Prostate gland (tissue), 2 donors: Measurements from ENCODE around the gene PIK3R6. TPM values are rescaled to one million over a fixed set of nuclear protein-coding genes. Genes with fewer than 3 reads are reported as not detected.

Source experiments
- DNase-seq: peaks from one replicate; pipeline ENCODE4 v3.0.0-alpha.2; 2019; ENCODE audit warnings: low spot score
- H3K27ac ChIP-seq, 2 donors: fragments of 200-600 bp; sonication (generic); 2 replicates each; pipeline ENCODE4 v1.5.1; 2017 to 2019
- H3K27me3 ChIP-seq: fragments of 200-600 bp; sonication (generic); replicated peaks from 2 replicates; pipeline ENCODE4 v1.5.1; 2019; ENCODE audit not compliant: insufficient read depth
- H3K36me3 ChIP-seq, 2 donors: fragments of 200-600 bp; sonication (generic); 1 replicate in 1 of 2; 2 replicates in 1 of 2; pipeline versions ENCODE4 v1.5.1 to v1.8.1; 2017 to 2019
- H3K4me1 ChIP-seq: fragments of 200-600 bp; sonication (generic); replicated peaks from 2 replicates; pipeline ENCODE4 v1.5.1; 2019
- H3K4me3 ChIP-seq, 2 donors: fragments of 200-600 bp; sonication (generic); 2 replicates each; pipeline ENCODE4 v1.5.1; 2017 to 2019
- H3K9me3 ChIP-seq: fragments of 200-600 bp; sonication (generic); 2 replicates; pipeline ENCODE4 v1.5.1; 2017
- CTCF ChIP-seq, 4 experiments: fragments of 200-600 bp in 2 of 4; fragments of 450-650 bp in 2 of 4; sonication (generic) in 2 of 4; IDR thresholded peaks; 1 replicate in 3 of 4; 2 replicates in 1 of 4; pipeline ENCODE4 v1.5.1; 2016 to 2019; ENCODE audit warnings: antibody characterized with exemption in 4 of 4, mild to moderate bottlenecking in 2 of 4, moderate library complexity in 2 of 4
- POLR2A ChIP-seq: fragments of 450-650 bp; IDR thresholded peaks from one replicate; pipeline ENCODE4 v1.6.1; 2016; ENCODE audit warnings: antibody characterized with exemption, mild to moderate bottlenecking
- POLR2AphosphoS5 ChIP-seq: sonication (generic); formaldehyde crosslinking; IDR thresholded peaks from one replicate; pipeline ENCODE4 v1.6.1; 2017; ENCODE audit warnings: antibody characterized with exemption
- WGBS: methylation state at CpG from one replicate; pipeline ENCODE4 v1.1.5; 2018; 5-methylcytosine and 5-hydroxymethylcytosine counted together
- intact Hi-C: fragments of 100-400 bp; cut with DNase I; formaldehyde crosslinking; loops from one replicate; pipeline ENCODE4 v1.14.2; 2022
- total RNA-seq, 2 donors: library from RNA; depleted of rRNA; stranded (reverse); fragments of >200 nt; gene quantifications; one replicate each; pipeline ENCODE4 v1.1.0, GENCODE V29; 2016

The PIK3R6 gene
- total RNA-seq, 2 donors from 2014 or later, result 0.18 to 2.6 TPM

- 87% methylated on average over 2 of the region's 2 CpGs for WGBS
- Histone ChIP-seq H3K27ac (no peak overlapping the region), H3K4me1 (no peaks in the 10 kb centered on the region), H3K4me3 (no peak overlapping the region), H3K36me3 (no peaks in the 10 kb centered on the region), H3K27me3 (no peaks in the 10 kb centered on the region), H3K9me3 (no peaks in the 10 kb centered on the region)
- no peak for DNase-seq
- TF ChIP-seq POLR2A, result no peak
- TF ChIP-seq POLR2AphosphoS5, result no peak
- no peak for TF ChIP-seq CTCF (IDR thresholded peaks at IDR 0.05)
- intact Hi-C loops, result no loop called here
Measured at GRCh38 chr17:8847891-8848290, 19.6 kb downstream of the PIK3R6 start.

DNA sequence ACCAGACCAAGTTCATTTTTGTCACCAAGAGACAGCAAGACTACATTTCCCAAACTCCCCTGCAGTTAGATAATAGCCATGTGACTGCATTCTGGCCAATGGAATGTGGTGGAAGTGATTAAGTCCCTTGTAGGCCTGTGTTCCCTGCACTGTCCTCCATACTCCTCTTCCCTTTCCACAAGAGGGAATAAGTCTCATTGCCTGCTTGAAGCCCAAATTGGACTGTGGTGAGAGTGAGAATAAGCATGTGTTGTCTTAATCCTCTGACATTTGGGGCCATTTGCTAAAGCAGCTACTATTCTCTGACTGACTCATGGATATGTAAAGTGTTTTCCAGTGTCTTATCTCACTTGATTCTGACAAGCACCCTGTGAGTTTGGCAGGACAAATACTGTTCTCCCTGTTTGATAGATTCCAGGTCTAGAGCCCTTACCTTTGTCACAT, 20.7 kb downstream of the PIK3R6 start:
- DNase-seq, result no peak
- no peak for TF ChIP-seq CTCF (IDR thresholded peaks at IDR 0.05)
- no peak for TF ChIP-seq POLR2AphosphoS5
- TF ChIP-seq POLR2A, result no peak
- no peaks in the 10 kb centered on the region for H3K9me3 ChIP-seq
- H3K4me1 ChIP-seq, result no peaks in the 10 kb centered on the region
- H3K36me3 ChIP-seq, result no peaks in the 10 kb centered on the region
- intact Hi-C loops, result no loop called here
- no peaks in the 10 kb centered on the region for H3K27me3 ChIP-seq
- H3K27ac ChIP-seq, result no peak overlapping the region
- H3K4me3 ChIP-seq, result no peak overlapping the region

- Histone ChIP-seq H3K36me3 (no peaks in the 10 kb centered on the region), H3K27me3 (no peaks in the 10 kb centered on the region), H3K27ac (no peak overlapping the region), H3K9me3 (no peaks in the 10 kb centered on the region), H3K4me3 (no peak overlapping the region), H3K4me1 (no peaks in the 10 kb centered on the region)
- WGBS, result 86% methylated on average over 9 of the region's 9 CpGs
- TF ChIP-seq POLR2AphosphoS5 (no peak), POLR2A (no peak), CTCF (IDR thresholded peaks at IDR 0.05) (no peak)
- intact Hi-C loops, result no loop called here
- no peak for DNase-seq
Measured at GRCh38 chr17:8844229-8845218, 22.9 kb downstream of the PIK3R6 start.

- intact Hi-C loops, result no loop called here
- Histone ChIP-seq H3K4me1 (no peaks in the 10 kb centered on the region), H3K27ac (no peak overlapping the region), H3K9me3 (no peaks in the 10 kb centered on the region), H3K27me3 (no peaks in the 10 kb centered on the region), H3K36me3 (no peaks in the 10 kb centered on the region), H3K4me3 (no peak overlapping the region)
- WGBS, result 19% methylated on average over 2 of the region's 2 CpGs
- no peak for TF ChIP-seq POLR2AphosphoS5
- no peak for TF ChIP-seq POLR2A
- DNase-seq, result no peak
Measured at GRCh38 chr17:8843344-8843743, 24.1 kb downstream of the PIK3R6 start.

GRCh38 chr17:8841844-8842243, 25.6 kb downstream of the PIK3R6 start:
- 83% methylated on average over 4 of the region's 4 CpGs for WGBS
- intact Hi-C loops, result no loop called here
- no peak for TF ChIP-seq CTCF (IDR thresholded peaks at IDR 0.05)
- no peak for TF ChIP-seq POLR2A
- TF ChIP-seq POLR2AphosphoS5, result no peak
- no peak for DNase-seq
- no peaks in the 10 kb centered on the region for H3K4me1 ChIP-seq
- H3K36me3 ChIP-seq, result no peaks in the 10 kb centered on the region
- no peak overlapping the region for H3K4me3 ChIP-seq
- peaks cover 3% of the 10 kb centered on the region for H3K27me3 ChIP-seq
- no peak overlapping the region for H3K27ac ChIP-seq
- no peaks in the 10 kb centered on the region for H3K9me3 ChIP-seq
